ENCODE results near the gene MEI4. TPM values are rescaled to one million over a fixed set of nuclear protein-coding genes. Genes with fewer than 3 reads are reported as not detected.

The MEI4 gene
- total RNA-seq, 1 donor from 2014 or later: not detected

- H3K27me3 ChIP-seq (ENCODE audit: control insufficient read depth, insufficient read depth, low read length): no peaks in the 10 kb centered on the region
- FAIRE-seq: no peak
- no peak for DNase-seq (ENCODE audit: low read depth)
- no peak overlapping the region for H3K4me3 ChIP-seq (ENCODE audit: low read depth, low read length)
- no peak for TF ChIP-seq CTCF (IDR thresholded peaks at IDR 0.05; ENCODE audit: insufficient read depth, low read length, severe bottlenecking)
- H3K36me3 ChIP-seq (ENCODE audit: control insufficient read depth, insufficient read depth, low read length): no peaks in the 10 kb centered on the region
These were observed 121.6 kb downstream of the MEI4 start for GRCh38 chr6:77774457-77774856.

- H3K4me3 ChIP-seq (ENCODE audit: low read depth, low read length): no peak overlapping the region
- H3K36me3 ChIP-seq (ENCODE audit: control insufficient read depth, insufficient read depth, low read length): no peaks in the 10 kb centered on the region
- FAIRE-seq (no peak), DNase-seq (ENCODE audit: low read depth) (no peak)
- no peaks in the 10 kb centered on the region for H3K27me3 ChIP-seq (ENCODE audit: control insufficient read depth, insufficient read depth, low read length)
- TF ChIP-seq CTCF (IDR thresholded peaks at IDR 0.05; ENCODE audit: insufficient read depth, low read length, severe bottlenecking): no peak
These were observed 123.6 kb downstream of the MEI4 start for GRCh38 chr6:77776441-77776840.

GRCh38 chr6:77778527-77778926 is 125.7 kb downstream of the MEI4 start:
- no peak for DNase-seq (ENCODE audit: low read depth)

GRCh38 chr6:77786935-77787629 is 134.2 kb downstream of the MEI4 start:
- TF ChIP-seq CTCF (IDR thresholded peaks at IDR 0.05; ENCODE audit: insufficient read depth, low read length, severe bottlenecking): no peak
- DNase-seq (ENCODE audit: low read depth): no peak
- Histone ChIP-seq H3K27me3 (ENCODE audit: control insufficient read depth, insufficient read depth, low read length) (no peaks in the 10 kb centered on the region), H3K36me3 (ENCODE audit: control insufficient read depth, insufficient read depth, low read length) (no peaks in the 10 kb centered on the region), H3K4me3 (ENCODE audit: low read depth, low read length) (no peak overlapping the region)
- no peak for FAIRE-seq

More at GRCh38 chr6:77778527-77778926, 125.7 kb downstream of the MEI4 start:
- no peak for TF ChIP-seq CTCF (IDR thresholded peaks at IDR 0.05; ENCODE audit: insufficient read depth, low read length, severe bottlenecking)
- H3K36me3 ChIP-seq (ENCODE audit: control insufficient read depth, insufficient read depth, low read length): no peaks in the 10 kb centered on the region
- H3K27me3 ChIP-seq (ENCODE audit: control insufficient read depth, insufficient read depth, low read length): no peaks in the 10 kb centered on the region
- H3K4me3 ChIP-seq (ENCODE audit: low read depth, low read length): no peak overlapping the region
- no peak for FAIRE-seq

- no peak for TF ChIP-seq CTCF (IDR thresholded peaks at IDR 0.05; ENCODE audit: insufficient read depth, low read length, severe bottlenecking)
- H3K36me3 ChIP-seq (ENCODE audit: control insufficient read depth, insufficient read depth, low read length): no peaks in the 10 kb centered on the region
- no peak overlapping the region for H3K4me3 ChIP-seq (ENCODE audit: low read depth, low read length)
- H3K27me3 ChIP-seq (ENCODE audit: control insufficient read depth, insufficient read depth, low read length): no peaks in the 10 kb centered on the region
- DNase-seq (ENCODE audit: low read depth): no peak
- FAIRE-seq: no peak
These were observed 144.3 kb downstream of the MEI4 start for GRCh38 chr6:77796824-77797809.

Measured in bronchial epithelial cell (primary cell).